GM11168 (cell line): ENCODE measurements around the gene GFRA4.
"Not testable (repeated sequence)": the region's sequence is repeated elsewhere in the genome, so short reads cannot be mapped to it uniquely, and the experiment has no call there.

ENCODE experiments used
- in situ Hi-C: fragments of 300-500 bp; cut with MboI; formaldehyde crosslinking; loops from one replicate; pipeline ENCODE4 v1.12.0; 2022; ENCODE audit warnings: low sequenced_read_pairs; ENCODE audit not compliant: unreplicated experiment

Gene GFRA4

GRCh38 chr20:3630429-3630828 is 32.8 kb downstream of the GFRA4 start:
- in situ Hi-C loops = no loop called here

GRCh38 chr20:3629893-3630292 is 33.3 kb downstream of the GFRA4 start:
- in situ Hi-C loops = no loop called here

DNA sequence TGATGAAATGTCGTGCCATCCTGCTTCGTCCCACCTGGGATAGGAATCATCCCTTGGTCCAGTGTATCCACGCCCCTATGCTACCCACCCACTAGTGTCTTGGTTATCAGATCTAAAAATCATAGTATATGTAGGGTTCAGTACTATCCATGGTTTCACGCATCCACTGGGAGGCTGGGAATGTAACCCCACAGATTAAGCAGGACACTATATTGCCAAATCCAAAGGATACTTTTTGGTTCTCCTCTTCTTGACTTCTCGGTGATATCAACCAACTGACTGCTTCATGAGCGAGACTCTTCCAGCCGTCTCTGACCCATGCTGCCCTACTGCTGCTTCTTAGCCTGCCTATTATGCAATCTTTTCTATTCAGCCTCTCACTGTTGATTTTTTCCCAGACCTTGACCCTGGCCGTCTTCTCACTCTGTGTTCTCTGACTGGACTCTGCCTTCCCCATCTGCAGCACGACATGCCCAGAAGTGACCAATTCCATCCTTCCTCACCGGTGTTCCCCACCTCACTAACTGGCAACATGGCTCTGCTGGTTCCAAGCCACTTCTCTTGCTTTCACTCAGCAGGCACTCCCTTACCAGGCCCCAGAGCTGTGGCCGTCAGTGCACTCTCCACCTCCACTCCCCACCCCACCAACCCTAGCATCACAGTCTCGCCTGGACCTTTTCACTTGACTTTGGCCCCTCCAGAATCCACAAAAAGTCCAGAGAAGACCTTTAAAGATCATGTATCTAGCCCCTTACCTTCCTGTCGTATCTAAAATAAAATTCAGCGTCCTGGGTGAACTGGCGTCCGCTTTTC is 34.5 kb downstream of the GFRA4 start:
- in situ Hi-C loops = no loop called here

DNA sequence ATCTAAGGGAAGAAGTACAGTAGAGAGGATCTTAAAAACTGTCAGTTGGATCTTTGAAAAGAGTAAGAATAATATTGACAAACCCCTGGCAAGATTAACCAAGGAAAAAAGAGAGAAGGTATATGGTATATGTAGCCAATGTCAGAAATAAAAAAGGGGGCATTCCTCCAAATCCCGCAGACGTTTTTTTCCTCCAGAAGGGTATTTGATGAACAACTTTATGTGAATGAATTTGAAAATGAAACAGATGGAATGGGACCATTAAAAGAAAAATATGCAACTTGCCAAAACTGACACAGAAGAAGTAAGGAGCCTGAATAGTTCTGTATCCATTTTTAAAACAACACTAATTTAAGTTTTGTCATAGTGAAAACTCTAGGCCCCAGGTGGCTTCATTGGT is 35.7 kb downstream of the GFRA4 start:
- in situ Hi-C loops = no loop called here

- in situ Hi-C loops = no loop called here
Measured at GRCh38 chr20:3622406-3622805, 40.8 kb downstream of the GFRA4 start.

- in situ Hi-C loops = no loop called here
Measured at GRCh38 chr20:3621111-3621510, 42.1 kb downstream of the GFRA4 start.

GRCh38 chr20:3616250-3616649 is 46.9 kb downstream of the GFRA4 start:
- in situ Hi-C loops = no loop called here

GRCh38 chr20:3615171-3615840 is 47.9 kb downstream of the GFRA4 start:
- in situ Hi-C loops = not testable (repeated sequence)

- in situ Hi-C loops = no loop called here
Measured at GRCh38 chr20:3614466-3614865, 48.7 kb downstream of the GFRA4 start.

DNA sequence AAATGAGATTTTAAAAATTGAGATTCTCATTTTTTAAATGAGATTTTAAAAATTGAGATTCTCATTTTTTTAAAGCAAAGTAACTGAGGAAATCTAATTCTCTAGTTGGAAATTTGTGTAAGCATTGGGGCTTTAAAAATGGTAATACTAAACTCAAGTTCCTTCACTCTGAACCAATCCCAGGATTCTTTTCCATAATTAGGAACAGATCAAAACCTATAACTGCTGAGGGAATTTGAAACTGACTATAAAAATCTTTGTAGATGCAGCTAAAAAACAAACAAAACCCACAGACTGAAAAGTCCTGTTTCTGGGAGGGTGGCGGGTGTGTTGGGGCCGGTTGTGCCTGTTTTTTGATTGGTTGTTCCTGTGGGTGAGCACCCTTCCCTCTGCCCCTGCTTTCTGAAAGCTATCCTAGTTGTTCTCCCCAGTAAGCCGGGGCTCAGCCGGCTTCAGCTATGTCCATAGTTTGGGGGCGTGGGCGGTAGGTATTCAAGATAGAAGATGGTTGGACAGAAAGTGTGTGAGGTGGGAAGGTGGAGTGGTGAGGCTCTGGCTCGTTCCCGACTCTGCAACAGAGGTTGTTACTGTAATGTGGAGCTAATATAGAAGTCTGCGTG is 49.3 kb downstream of the GFRA4 start:
- in situ Hi-C loops = no loop called here

GRCh38 chr20:3612795-3613572 is 50.2 kb downstream of the GFRA4 start:
- in situ Hi-C loops = no loop called here

DNA sequence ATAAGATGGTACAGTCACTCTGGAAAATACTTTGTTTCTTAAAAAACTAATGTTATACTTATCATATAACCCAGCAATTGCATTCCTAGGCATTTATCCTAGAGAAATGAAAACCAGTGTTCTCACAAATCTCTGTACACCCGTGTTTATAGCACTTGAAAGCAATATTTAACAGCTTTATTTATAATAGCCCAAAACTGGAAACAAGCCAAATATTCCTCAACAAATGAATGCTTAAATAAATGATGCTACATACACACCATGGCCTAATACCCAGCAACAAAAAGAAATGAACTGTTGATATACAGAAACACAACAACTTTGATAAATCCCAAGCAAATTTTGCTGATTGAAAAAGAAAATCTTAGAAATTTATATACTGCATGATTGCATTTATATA is 51.3 kb downstream of the GFRA4 start:
- in situ Hi-C loops = no loop called here
